SK-N-SH treated with all-trans-retinoic acid at 6 μM for 48 hours (cell line): ENCODE measurements around the gene IL6.

ENCODE experiments used
- BACH2 ChIP-seq: fragments of 250-450 bp; sonication (Bioruptor Pico); IDR thresholded peaks from 2 replicates; pipeline ENCODE4 v1.9.0; 2021; ENCODE audit warnings: mild to moderate bottlenecking, borderline replicate concordance
- CREB5 ChIP-seq: fragments of 250-450 bp; sonication (Bioruptor Pico); IDR thresholded peaks from 2 replicates; pipeline ENCODE4 v1.5.1; 2020; ENCODE audit warnings: low read depth, mild to moderate bottlenecking, moderate library complexity
- CSDC2 ChIP-seq: fragments of 250-450 bp; sonication (Bioruptor Pico); IDR thresholded peaks from 2 replicates; pipeline ENCODE4 v1.5.0; 2020; ENCODE audit warnings: mild to moderate bottlenecking, moderate library complexity
- CSRNP3 ChIP-seq: fragments of 250-450 bp; sonication (Bioruptor Pico); IDR thresholded peaks from 2 replicates; pipeline ENCODE4 v1.5.1; 2021; ENCODE audit warnings: mild to moderate bottlenecking, moderate library complexity
- PATZ1 ChIP-seq: fragments of 250-450 bp; sonication (Bioruptor Pico); IDR thresholded peaks from 2 replicates; pipeline ENCODE4 v1.8.0; 2020; ENCODE audit warnings: mild to moderate bottlenecking, moderate library complexity, borderline replicate concordance
- TCF4 ChIP-seq: fragments of 250-450 bp; sonication (Bioruptor Pico); IDR thresholded peaks from 2 replicates; pipeline ENCODE4 v1.8.0; 2021; ENCODE audit warnings: mild to moderate bottlenecking, moderate library complexity, borderline replicate concordance
- ZFP3 ChIP-seq: fragments of 250-450 bp; sonication (Bioruptor Pico); IDR thresholded peaks from 2 replicates; pipeline ENCODE4 v1.5.0; 2020; ENCODE audit warnings: mild to moderate bottlenecking, moderate library complexity
- ZFP30 ChIP-seq: fragments of 450-650 bp; formaldehyde crosslinking; IDR thresholded peaks from 2 replicates; pipeline ENCODE4 v1.5.0; 2022; ENCODE audit warnings: mild to moderate bottlenecking, moderate library complexity
- ZNF70 ChIP-seq: fragments of 450-650 bp; formaldehyde crosslinking; IDR thresholded peaks from 2 replicates; pipeline ENCODE4 v1.5.0; 2020; ENCODE audit warnings: mild to moderate bottlenecking, moderate library complexity

GRCh38 chr7:22765609-22766008 is 38.6 kb downstream of the IL6 start:
- TF ChIP-seq ZFP3 (CRISPR knock-in tag) (no peak), PATZ1 (CRISPR knock-in tag) (no peak), CREB5 (CRISPR knock-in tag) (no peak), CSRNP3 (CRISPR knock-in tag) (no peak), ZNF70 (no peak), ZFP30 (CRISPR knock-in tag) (no peak), TCF4 (CRISPR knock-in tag) (no peak), BACH2 (CRISPR knock-in tag) (no peak), CSDC2 (no peak)
